Psoas muscle (tissue), 8 donors: ENCODE measurements around the gene MBD5. TPM values are rescaled to one million over a fixed set of nuclear protein-coding genes. Genes with fewer than 3 reads are reported as not detected.

Experiments used
- ATAC-seq, 4 donors: fragments of 200-7000 bp; cut with Tn5 transposase; one replicate each; pipeline ENCODE4 v1.9.1; 2020; ENCODE audit warnings: moderate library complexity in 3 of 4, mild to moderate bottlenecking in 2 of 4
- DNase-seq, 2 donors: peaks; one replicate each; pipeline ENCODE4 v3.0.0-alpha.2; 2020
- H3K27ac ChIP-seq: fragments of 200-600 bp; one replicate; pipeline ENCODE4 v1.8.0; 2022
- H3K27me3 ChIP-seq, 3 donors: fragments of 200-600 bp in 1 of 3; one replicate each; pipeline versions ENCODE4 v1.6.1 to v1.8.0; 2013 to 2022; ENCODE audit warnings: low read length in 2 of 3, mild to moderate bottlenecking in 2 of 3, moderate library complexity in 1 of 3; ENCODE audit not compliant: insufficient read depth in 3 of 3
- H3K36me3 ChIP-seq, 2 donors: fragments of 200-600 bp in 1 of 2; one replicate each; pipeline versions ENCODE4 v1.6.1 to v1.8.0; 2013 to 2022; ENCODE audit warnings: low read depth in 1 of 2, mild to moderate bottlenecking in 1 of 2, moderate library complexity in 1 of 2; ENCODE audit not compliant: insufficient read depth in 1 of 2
- H3K4me1 ChIP-seq: fragments of 200-600 bp; one replicate; pipeline ENCODE4 v1.8.0; 2022
- H3K4me3 ChIP-seq: fragments of 200-600 bp; one replicate; pipeline ENCODE4 v1.8.0; 2022; ENCODE audit warnings: mild to moderate bottlenecking
- H3K9me3 ChIP-seq: fragments of 200-600 bp; one replicate; pipeline ENCODE4 v1.8.0; 2022
- CTCF ChIP-seq: fragments of 200-600 bp; IDR thresholded peaks from one replicate; pipeline ENCODE4 v1.8.0; 2022; ENCODE audit warnings: antibody characterized with exemption
- WGBS, 3 donors: extraction: QIAGEN DNeasy Blood & Tissue Kit; methylation state at CpG; one replicate each; pipeline versions ENCODE4 v1.1.6 to v1.1.7; 2013; 5-methylcytosine and 5-hydroxymethylcytosine counted together
- intact Hi-C, 2 donors: fragments of 100-400 bp; cut with DNase I; formaldehyde crosslinking; loops; one replicate each; pipeline versions ENCODE4 v1.11.0 to v1.14.2; 2022
- polyA plus RNA-seq, 3 donors: library from polyadenylated mRNA; stranded (reverse); fragments of 200-250 nt; gene quantifications; one replicate each; pipeline ENCODE4 v1.2.3, GENCODE V29; 2013
- total RNA-seq, 4 donors: library from RNA; stranded (reverse); fragmentation: NEBNext Ultra II Directional in 2 of 4; extraction: Animal tissue kit (Norgen Biotek cat#: 25700) in 2 of 4; gene quantifications; one replicate each; pipeline versions ENCODE4 v1.2.1 to v1.2.4, GENCODE V29; 2021 to 2023
- donor health status: healthy with polysubstance abuse.
- donor health status: DM: no; HTN: no; CAD: no; lungs with moderate emphysema.
- donor health status: Bipolar disorder and iron deficiency.
- donor health status: healthy.
- donor health status: DM: yes; HTN: yes; CAD: no.
- donor health status: DM: no; HTN: no; CAD: no.
- donor health status: DM: no; HTN: no; CAD: no.
- donor health status: DM: yes; HTN: yes; CAD: no.

The MBD5 gene
- total and polyA plus RNA-seq, 7 donors, result 3.2 to 36.5 (median 17.5) TPM

GRCh38 chr2:148560496-148560895, 539.6 kb downstream of the MBD5 start:
- Histone ChIP-seq H3K4me3 (no peak overlapping the region), H3K27ac (no peak overlapping the region), H3K9me3 (no peaks in the 10 kb centered on the region), H3K36me3 (no peaks in the 10 kb centered on the region), H3K27me3 (peaks cover 0 to 4% (median 0%) of the 10 kb centered on the region in 3 donors), H3K4me1 (no peaks in the 10 kb centered on the region)
- no peak for TF ChIP-seq CTCF
- ATAC-seq (no peak), DNase-seq (no peak)
- 40 to 52% (median 51%) methylated on average over 5 of the region's 5 CpGs for WGBS, 3 donors
- intact Hi-C loops, result no loop called here

GRCh38 chr2:148561389-148561788, 540.5 kb downstream of the MBD5 start:
- no peak overlapping the region for H3K4me3 ChIP-seq
- H3K4me1 ChIP-seq, result no peaks in the 10 kb centered on the region
- no peak overlapping the region for H3K27ac ChIP-seq
- no peaks in the 10 kb centered on the region for H3K36me3 ChIP-seq
- DNase-seq (no peak), ATAC-seq (no peak)
- no peak for TF ChIP-seq CTCF
- 62 to 71% (median 68%) methylated on average over 14 of the region's 14 CpGs for WGBS, 3 donors
- H3K9me3 ChIP-seq, result no peaks in the 10 kb centered on the region
- intact Hi-C loops, result no loop called here
- peaks cover 0 to 4% (median 0%) of the 10 kb centered on the region in 3 donors for H3K27me3 ChIP-seq

GRCh38 chr2:148565272-148565894, 544.5 kb downstream of the MBD5 start:
- WGBS, 3 donors, result 60 to 72% (median 61%) methylated on average over 4 of the region's 4 CpGs
- intact Hi-C loops, result loop anchor here in 1 of 2 donors (5.0 kb wide), 1 partner anchor 427 kb away; no protein-coding TSS in a partner anchor
- Histone ChIP-seq H3K27ac (no peak overlapping the region), H3K27me3 (peaks cover 0 to 2% (median 0%) of the 10 kb centered on the region in 3 donors), H3K4me3 (no peak overlapping the region), H3K36me3 (no peaks in the 10 kb centered on the region), H3K9me3 (no peaks in the 10 kb centered on the region), H3K4me1 (no peaks in the 10 kb centered on the region)
- peak; percentile 30 for TF ChIP-seq CTCF
- ATAC-seq, result no peak
- no peak for DNase-seq

Other genes starting within 250 kb of the MBD5 start
- 10 to 100 TPM in 2 of 4 donors, 1 to 10 TPM in 2; 8.3 to 12.3 (median 10.5) TPM for gene ACVR2A, start 176.1 kb upstream of the MBD5 start, total RNA-seq
- 1 to 10 TPM; 3.0 to 5.1 (median 4.5) TPM for gene ACVR2A, start 176.1 kb upstream of the MBD5 start, polyA plus RNA-seq
- 10 to 100 TPM; 32.5 to 40.0 (median 37.4) TPM for gene ORC4, start 354 bp upstream of the MBD5 start, total RNA-seq
- gene ORC4, start 354 bp upstream of the MBD5 start, polyA plus RNA-seq, result 10 to 100 TPM; 15.1 to 52.0 (median 19.2) TPM